ENCODE results near the gene CCDC97.

CCDC97 gene

GRCh38 chr19:41321204-41321599, 11.2 kb downstream of the CCDC97 start:
- DNase-seq: no peak

GRCh38 chr19:41321600-41322270, 11.8 kb downstream of the CCDC97 start:
- DNase-seq: no peak

GRCh38 chr19:41322451-41322850, 12.5 kb downstream of the CCDC97 start:
- no peak for DNase-seq

- no peak for DNase-seq
Observed at GRCh38 chr19:41323023-41323422, 13.1 kb downstream of the CCDC97 start.

- no peak for DNase-seq
Observed at GRCh38 chr19:41323430-41324125, 13.6 kb downstream of the CCDC97 start.

GRCh38 chr19:41324231-41324702, 14.3 kb downstream of the CCDC97 start:
- DNase-seq: no peak

GRCh38 chr19:41324921-41325639, 15.1 kb downstream of the CCDC97 start:
- no peak for DNase-seq

GRCh38 chr19:41325640-41325946, 15.6 kb downstream of the CCDC97 start:
- no peak for DNase-seq

GRCh38 chr19:41325947-41326706, 16.2 kb downstream of the CCDC97 start:
- no peak for DNase-seq

- no peak for DNase-seq
Observed at GRCh38 chr19:41327076-41327575, 17.2 kb downstream of the CCDC97 start.

- DNase-seq: peak; percentile 82 to 87
Observed at GRCh38 chr19:41327576-41328156, 17.7 kb downstream of the CCDC97 start.

GRCh38 chr19:41328157-41328841, 18.3 kb downstream of the CCDC97 start:
- DNase-seq: peak; percentile 47 to 59

- DNase-seq: no peak
Observed at GRCh38 chr19:41328842-41329225, 18.9 kb downstream of the CCDC97 start.

GRCh38 chr19:41330481-41330880, 20.5 kb downstream of the CCDC97 start:
- DNase-seq: no peak

- no peak for DNase-seq
Observed at GRCh38 chr19:41330946-41331678, 21.1 kb downstream of the CCDC97 start.

GRCh38 chr19:41332000-41332399, 22.0 kb downstream of the CCDC97 start:
- DNase-seq: no peak

- DNase-seq: no peak
Observed at GRCh38 chr19:41332468-41332867, 22.5 kb downstream of the CCDC97 start.

GRCh38 chr19:41334793-41335192, 24.8 kb downstream of the CCDC97 start:
- no peak for DNase-seq

- DNase-seq: no peak
Observed at GRCh38 chr19:41335467-41335866, 25.5 kb downstream of the CCDC97 start.

GRCh38 chr19:41339936-41340335, 30.0 kb downstream of the CCDC97 start:
- no peak for DNase-seq
